ENCODE results near the gene NRP2.

- no peak for TF ChIP-seq CTCF (IDR thresholded peaks at IDR 0.05; ENCODE audit: insufficient read depth, low read depth, low read length)
- TF ChIP-seq EZH2 (IDR thresholded peaks at IDR 0.05; ENCODE audit: insufficient read depth, low read length): no peak
Measured at GRCh38 chr2:205670292-205670691, 12.0 kb upstream of the NRP2 start.

Data from astrocyte (in vitro differentiated cells and primary cell).